H1 (cell line): ENCODE results near the gene GALNTL6. TPM values are rescaled to one million over a fixed set of nuclear protein-coding genes. Genes with fewer than 3 reads are reported as not detected.

Source experiments
- CTCF ChIA-PET: fragments of 300-600 bp; sonication (Branson Sonifier 250); formaldehyde crosslinking; loops from one replicate; lab custom pipeline; 2021; ENCODE audit not compliant: partially characterized antibody; lab: Charles Lee
- POLR2A ChIA-PET: fragments of 300-600 bp; sonication (Branson Sonifier 250); formaldehyde crosslinking; loops from one replicate; lab custom pipeline; 2021; ENCODE audit warnings: inconsistent platforms; ENCODE audit not compliant: partially characterized antibody; lab: Charles Lee
- DNase-seq, 2 experiments: peaks; one replicate each; pipeline versions ENCODE4 v3.0.0 to v3.0.0-alpha.2; 2010 to 2022; ENCODE audit warnings: low spot score in 2 of 2, low read depth in 1 of 2, mixed read lengths in 1 of 2
- FAIRE-seq: peaks from 2 replicates; lab custom pipeline; 2011; peaks lifted over from hg19 to GRCh38; lab: Jason Lieb, UNC
- H2AFZ ChIP-seq: 2 replicates; pipeline ENCODE4 v1.8.1; 2012; ENCODE audit warnings: low read length, inconsistent platforms
- H2AK5ac ChIP-seq: 2 replicates; pipeline ENCODE4 v1.6.1; 2013; ENCODE audit warnings: low read depth, low read length
- H2BK120ac ChIP-seq: replicated peaks from 2 replicates; pipeline ENCODE3; 2013; ENCODE audit warnings: low read depth, low read length, inconsistent platforms
- H2BK12ac ChIP-seq: 2 replicates; pipeline ENCODE4 v1.6.1; 2013; ENCODE audit warnings: low read depth, low read length
- H2BK15ac ChIP-seq: 2 replicates; pipeline ENCODE4 v1.6.1; 2013; ENCODE audit warnings: low read length
- H2BK20ac ChIP-seq: 2 replicates; pipeline ENCODE4 v1.6.1; 2013; ENCODE audit warnings: low read length
- H2BK5ac ChIP-seq: 2 replicates; pipeline ENCODE4 v1.6.1; 2013; ENCODE audit warnings: low read depth, low read length
- H3K14ac ChIP-seq: 2 replicates; pipeline ENCODE4 v1.6.1; 2013; ENCODE audit warnings: inconsistent platforms; ENCODE audit not compliant: insufficient read length
- H3K18ac ChIP-seq: 2 replicates; pipeline ENCODE4 v1.6.1; 2013; ENCODE audit warnings: low read length; ENCODE audit errors: extremely low read depth
- H3K23ac ChIP-seq: 2 replicates; pipeline ENCODE4 v1.6.1; 2013; ENCODE audit warnings: inconsistent platforms; ENCODE audit not compliant: insufficient read length
- H3K23me2 ChIP-seq: 2 replicates; pipeline ENCODE4 v1.6.1; 2013; ENCODE audit warnings: low read depth, low read length
- H3K27ac ChIP-seq: 2 replicates; pipeline ENCODE4 v1.6.1; 2011; ENCODE audit warnings: low read depth, low read length, inconsistent platforms
- H3K27me3 ChIP-seq, 4 experiments: replicated peaks in 1 of 4; 1 replicate in 1 of 4; 2 replicates in 3 of 4; pipeline versions ENCODE4 v1.6.1 to v1.8.1; 2011 to 2013; ENCODE audit warnings: low read length in 3 of 4, mild to moderate bottlenecking in 3 of 4, inconsistent platforms in 2 of 4, mixed read lengths in 2 of 4, moderate library complexity in 1 of 4; ENCODE audit not compliant: control insufficient read depth in 3 of 4, insufficient read depth in 3 of 4; ENCODE audit errors: extremely low read depth in 1 of 4
- H3K36me3 ChIP-seq, 4 experiments: 2 replicates each; pipeline versions ENCODE4 v1.6.1 to v1.8.1; 2011 to 2013; ENCODE audit warnings: mild to moderate bottlenecking in 4 of 4, low read length in 3 of 4, moderate library complexity in 2 of 4, control low read depth in 1 of 4, inconsistent platforms in 1 of 4; ENCODE audit not compliant: insufficient read depth in 4 of 4, control insufficient read depth in 2 of 4
- H3K4ac ChIP-seq: replicated peaks from 2 replicates; pipeline ENCODE3; 2013; ENCODE audit warnings: low read length, low read depth, mixed read lengths, inconsistent platforms; ENCODE audit not compliant: insufficient read length
- H3K4me1 ChIP-seq, 4 experiments: replicated peaks in 1 of 4; 1 replicate in 1 of 4; 2 replicates in 3 of 4; pipeline versions ENCODE4 v1.6.1 to v1.8.1; 2011 to 2013; ENCODE audit warnings: low read length in 3 of 4, inconsistent platforms in 2 of 4, mixed read lengths in 1 of 4; ENCODE audit not compliant: insufficient read depth in 4 of 4, control insufficient read depth in 3 of 4
- H3K4me2 ChIP-seq, 2 experiments: 2 replicates each; pipeline versions ENCODE4 v1.6.1 to v1.8.1; 2011 to 2013; ENCODE audit warnings: low read depth in 2 of 2, low read length in 2 of 2, control low read depth in 1 of 2, inconsistent platforms in 1 of 2, mild to moderate bottlenecking in 1 of 2; ENCODE audit not compliant: insufficient read depth in 1 of 2
- H3K4me3 ChIP-seq, 4 experiments: fragments of 200-600, 300-600 bp in 1 of 4; sonication (generic), shearing (Covaris generic), sonication (Bioruptor Twin) in 1 of 4; 2 replicates each; pipeline versions ENCODE4 v1.5.1 to v1.8.1; 2011 to 2016; ENCODE audit warnings: low read length in 4 of 4, low read depth in 3 of 4, control low read depth in 2 of 4, inconsistent platforms in 2 of 4, mild to moderate bottlenecking in 2 of 4, mixed read lengths in 1 of 4, moderate library complexity in 1 of 4; ENCODE audit not compliant: insufficient read depth in 2 of 4; ENCODE audit errors: extremely low read depth in 1 of 4
- H3K56ac ChIP-seq: replicated peaks from 2 replicates; pipeline ENCODE3; 2013; ENCODE audit warnings: low read depth, mild to moderate bottlenecking, mixed read lengths, low read length, inconsistent platforms; ENCODE audit not compliant: insufficient read length
- H3K79me1 ChIP-seq: 2 replicates; pipeline ENCODE4 v1.6.1; 2013; ENCODE audit warnings: low read depth, low read length, control low read depth
- H3K79me2 ChIP-seq, 2 experiments: 2 replicates each; pipeline versions ENCODE4 v1.6.1 to v1.8.1; 2012 to 2013; ENCODE audit warnings: low read length in 2 of 2, mild to moderate bottlenecking in 2 of 2, inconsistent platforms in 1 of 2; ENCODE audit not compliant: insufficient read depth in 2 of 2, control insufficient read depth in 1 of 2
- H3K9ac ChIP-seq, 4 experiments: replicated peaks in 1 of 4; 1 replicate in 1 of 4; 2 replicates in 3 of 4; pipeline versions ENCODE4 v1.6.1 to v1.8.1; 2011 to 2013; ENCODE audit warnings: low read depth in 3 of 4, low read length in 3 of 4, control low read depth in 2 of 4, mild to moderate bottlenecking in 2 of 4, moderate library complexity in 2 of 4, inconsistent platforms in 1 of 4; ENCODE audit errors: extremely low read depth in 1 of 4
- H3K9me3 ChIP-seq, 2 experiments: 2 replicates each; pipeline versions ENCODE4 v1.6.1 to v1.8.1; 2012 to 2013; ENCODE audit warnings: mild to moderate bottlenecking in 2 of 2, moderate library complexity in 2 of 2, control low read depth in 1 of 2, inconsistent platforms in 1 of 2, low read depth in 1 of 2, low read length in 1 of 2, mixed read lengths in 1 of 2; ENCODE audit not compliant: insufficient read depth in 2 of 2
- H4K20me1 ChIP-seq, 2 experiments: replicated peaks in 1 of 2; 2 replicates each; pipeline versions ENCODE3 to v1.8.1; 2011 to 2013; ENCODE audit warnings: inconsistent platforms in 2 of 2, low read length in 2 of 2, mild to moderate bottlenecking in 1 of 2; ENCODE audit not compliant: insufficient read depth in 2 of 2, control insufficient read depth in 1 of 2
- H4K5ac ChIP-seq: 2 replicates; pipeline ENCODE4 v1.6.1; 2013; ENCODE audit warnings: low read length, low read depth, mixed read lengths, inconsistent platforms; ENCODE audit not compliant: insufficient read length
- H4K8ac ChIP-seq: 2 replicates; pipeline ENCODE4 v1.8.0; 2013; ENCODE audit warnings: mild to moderate bottlenecking, moderate library complexity, low read length, inconsistent platforms; ENCODE audit not compliant: insufficient read depth; ENCODE audit errors: extremely low read depth
- H4K91ac ChIP-seq: replicated peaks from 2 replicates; pipeline ENCODE3; 2013; ENCODE audit warnings: low read length, mixed read lengths, inconsistent platforms; ENCODE audit not compliant: insufficient read length
- CBX8 ChIP-seq: fragments of 300-800, 300-1000 bp; sonication (generic); IDR thresholded peaks from 2 replicates; pipeline ENCODE4 v1.7.1; 2016; ENCODE audit warnings: low read depth, low read length, borderline replicate concordance
- EP300 ChIP-seq, 2 experiments: IDR thresholded peaks; 1 replicate in 1 of 2; 2 replicates in 1 of 2; pipeline ENCODE4 v1.6.1; 2011 to 2012; ENCODE audit warnings: low read depth in 2 of 2, low read length in 2 of 2, mild to moderate bottlenecking in 2 of 2, borderline replicate concordance in 1 of 2, inconsistent platforms in 1 of 2, moderate library complexity in 1 of 2
- FOSL1 ChIP-seq: IDR thresholded peaks from 2 replicates; pipeline ENCODE4 v1.6.1; 2011; ENCODE audit warnings: mild to moderate bottlenecking, low read depth, low read length, moderate library complexity; ENCODE audit not compliant: insufficient read depth
- HDAC2 ChIP-seq, 2 experiments: fragments of 300-600 bp in 1 of 2; sonication (generic) in 1 of 2; IDR thresholded peaks; 2 replicates each; pipeline ENCODE4 v1.6.1; 2011 to 2012; ENCODE audit warnings: low read depth in 2 of 2, low read length in 2 of 2, mild to moderate bottlenecking in 2 of 2, moderate library complexity in 2 of 2, borderline replicate concordance in 1 of 2, inconsistent platforms in 1 of 2
- MAFK ChIP-seq: IDR thresholded peaks from 2 replicates; pipeline ENCODE4 v1.6.1; 2012; ENCODE audit warnings: low read depth, mild to moderate bottlenecking, improper control_type of control experiment, low read length
- NRF1 ChIP-seq: IDR thresholded peaks from 2 replicates; pipeline ENCODE4 v1.6.1; 2011; ENCODE audit warnings: mild to moderate bottlenecking, low read depth, low read length, improper control_type of control experiment
- POU5F1 ChIP-seq: IDR thresholded peaks from 2 replicates; pipeline ENCODE4 v1.6.1; 2011; ENCODE audit warnings: low read depth, mild to moderate bottlenecking, low read length, moderate library complexity
- SP4 ChIP-seq: IDR thresholded peaks from 2 replicates; pipeline ENCODE4 v1.6.1; 2012; ENCODE audit warnings: low read length, inconsistent platforms
- WGBS, 2 experiments: shearing (Covaris generic) in 1 of 2; methylation state at CpG; one replicate each; pipeline versions ENCODE4 v1.1.6 to v1.1.7; 2013 to 2015; ENCODE audit warnings: low lambda C conversion rate in 2 of 2, mixed read lengths in 2 of 2, inconsistent platforms in 1 of 2, low coverage in 1 of 2, missing lambda C conversion rate in 1 of 2; ENCODE audit not compliant: insufficient replicate concordance in 2 of 2, insufficient coverage in 1 of 2, insufficient read length in 1 of 2; ENCODE audit errors: extremely low coverage in 1 of 2, missing lambda C conversion rate in 1 of 2; 5-methylcytosine and 5-hydroxymethylcytosine counted together
- polyA plus RNA-seq, 7 experiments: library from polyadenylated mRNA; depleted of rRNA in 3 of 7; stranded (reverse) in 5 of 7; unstranded in 2 of 7; fragments of >200 nt in 5 of 7; fragments of 200-250 nt in 2 of 7; gene quantifications; 1 replicate in 5 of 7; 2 replicates in 1 of 7; 4 replicates in 1 of 7; pipeline versions ENCODE4 v1.2.1 to v1.2.3, GENCODE V29; 2011 to 2013; ENCODE audit warnings: missing spikeins in 2 of 7, mixed read lengths in 2 of 7
- total RNA-seq: library from RNA; stranded (reverse); fragmentation: NEBNext Ultra II Directional; extraction: Animal tissue kit (Norgen Biotek cat#: 25700); gene quantifications from 2 replicates; pipeline ENCODE4 v1.2.1, GENCODE V29; 2021

Gene GALNTL6
- total and polyA plus RNA-seq, 2 of the 8 experiments (the other 6 are each of a cell fraction or from before 2014, with no cell fraction given) = 0.03 to 0.32 TPM

DNA sequence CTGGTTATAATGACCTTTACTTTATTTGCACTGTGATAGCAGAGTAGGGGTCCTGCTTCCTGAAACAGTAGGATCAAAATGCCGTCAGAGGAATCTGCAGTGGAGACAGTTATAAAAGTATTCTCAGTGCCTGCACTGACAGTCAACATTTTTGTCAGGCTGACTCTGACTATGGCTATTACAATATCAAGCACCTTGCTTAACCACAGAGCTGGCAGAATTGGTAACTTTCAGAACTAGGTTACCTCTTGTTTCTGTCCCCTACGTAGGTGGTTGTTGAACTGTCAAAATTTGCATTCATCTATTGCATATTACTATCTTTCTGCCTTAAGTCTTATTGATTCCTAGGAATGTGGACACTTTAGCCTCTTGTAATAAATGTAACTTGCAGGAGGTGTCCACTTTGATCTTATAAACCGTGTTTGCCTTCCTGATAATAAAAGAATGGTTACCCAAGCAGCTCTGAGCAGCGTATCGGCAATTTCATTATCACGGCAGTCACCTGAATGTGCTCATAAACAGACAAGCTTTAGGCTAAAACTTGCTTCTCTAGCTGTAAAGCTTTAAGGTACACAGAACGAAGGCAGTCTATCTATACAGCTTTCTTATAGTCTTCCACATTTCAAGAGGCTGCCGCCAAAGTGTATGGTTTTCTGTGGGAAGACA, 1002.4 kb downstream of the GALNTL6 start:
- 86% methylated on average over 8 of the region's 8 CpGs; no CpG with 5 or more reads in 1 of the 2 experiments for WGBS, 2 experiments
- Histone ChIP-seq H3K36me3 (no peaks in the 10 kb centered on the region), H3K4ac (no peak overlapping the region), H3K23ac (no peak overlapping the region), H2BK15ac (no peak overlapping the region), H3K79me1 (no peaks in the 10 kb centered on the region), H2BK5ac (no peak overlapping the region), H3K9me3 (no peaks in the 10 kb centered on the region), H4K20me1 (no peaks in the 10 kb centered on the region), H2AFZ (no peak overlapping the region), H2BK12ac (no peak overlapping the region), H3K14ac (no peak overlapping the region), H3K4me2 (no peak overlapping the region), H4K5ac (no peak overlapping the region), H2BK20ac (no peak overlapping the region), H3K27me3 (no peaks in the 10 kb centered on the region), H3K18ac (no peak overlapping the region), H4K91ac (no peak overlapping the region), H2BK120ac (no peak overlapping the region), H3K56ac (no peak overlapping the region), H3K27ac (no peak overlapping the region), H3K23me2 (peaks cover 2% of the 10 kb centered on the region; the same call in 1 of the 2 replicates), H3K9ac (no peak overlapping the region), H3K4me1 (peaks cover 0 to 3% (median 0%) of the 10 kb centered on the region in 4 experiments; a peak in 1 of 7 replicates), H3K79me2 (no peaks in the 10 kb centered on the region), H4K8ac (no peak overlapping the region), H2AK5ac (no peak overlapping the region), H3K4me3 (no peak overlapping the region)
- no peak for FAIRE-seq
- ChIA-PET POLR2A (no interaction called here), CTCF (no interaction called here)
- no peak for DNase-seq
- TF ChIP-seq SP4 = no peak
- TF ChIP-seq MAFK = no peak
- TF ChIP-seq CBX8 = no peak
- no peak for TF ChIP-seq NRF1
- no peak for TF ChIP-seq EP300 (IDR thresholded peaks at IDR 0.05; ENCODE audit: borderline replicate concordance in 1 of 2, low read depth in 2 of 2, low read length in 2 of 2)
- TF ChIP-seq POU5F1 = no peak
- no peak for TF ChIP-seq FOSL1
- no peak for TF ChIP-seq HDAC2 (IDR thresholded peaks at IDR 0.05; ENCODE audit: borderline replicate concordance in 1 of 2, low read depth in 2 of 2, low read length in 2 of 2)
